Hematopoietic multipotent progenitor cell treated with erythropoietin and hydrocortisone succinate and interleukin-3 and kit ligand, for 15 days (in vitro differentiated cells): ENCODE measurements around the gene R3HDM4.
"Not testable (repeated sequence)": the region's sequence is repeated elsewhere in the genome, so short reads cannot be mapped to it uniquely, and the experiment has no call there.

ENCODE experiments used
- DNase-seq: peaks from one replicate; pipeline ENCODE4 v3.0.0-alpha.2; 2015; ENCODE audit warnings: low spot score

Gene R3HDM4

GRCh38 chr19:854549-854948, 58.5 kb downstream of the R3HDM4 start:
- DNase-seq = no peak

GRCh38 chr19:853614-854220, 59.3 kb downstream of the R3HDM4 start:
- not testable (repeated sequence) for DNase-seq

GRCh38 chr19:853014-853585, 59.9 kb downstream of the R3HDM4 start:
- DNase-seq = no peak

GRCh38 chr19:852136-853013, 60.6 kb downstream of the R3HDM4 start, which contains the start of gene ELANE:
Gene ELANE, plus strand, starts transcription at chr19:852303. Its CDS starts 26 bp downstream, at chr19:852329.
- DNase-seq = no peak

- no peak for DNase-seq
Measured at GRCh38 chr19:850979-851335, 62.1 kb downstream of the R3HDM4 start.

- no peak for DNase-seq
Measured at GRCh38 chr19:850221-850978, 62.6 kb downstream of the R3HDM4 start.

- not testable (repeated sequence) for DNase-seq
Measured at GRCh38 chr19:849195-849594, 63.8 kb downstream of the R3HDM4 start.

GRCh38 chr19:848386-848921, 64.6 kb downstream of the R3HDM4 start:
- no peak for DNase-seq
